Activated CD8-positive, alpha-beta T cell treated with anti-CD3 and anti-CD28 coated beads, Interleukin-2, amount 10 ng/mL, durations not matched to agents 7 days and 5 days (primary cell): ENCODE data around the gene SPRED3. TPM values are rescaled to one million over a fixed set of nuclear protein-coding genes. Genes with fewer than 3 reads are reported as not detected.
A peak's percentile ranks its signal among the peaks of the same experiment; 100 is the strongest.

Experiments used
- ATAC-seq: fragments of 150-1000 bp; cut with Tn5 transposase; one replicate; pipeline ENCODE4 v1.10.0; 2021; ENCODE audit warnings: moderate library complexity
- CTCF ChIA-PET: fragments of 350-600 bp; sonication (Branson Sonifier 250); formaldehyde crosslinking; loops from one replicate; lab custom pipeline; 2021; ENCODE audit warnings: antibody characterized with exemption; lab: Charles Lee
- POLR2A ChIA-PET: fragments of 350-600 bp; sonication (Branson Sonifier 250); formaldehyde crosslinking; loops from one replicate; lab custom pipeline; 2021; ENCODE audit warnings: antibody characterized with exemption; lab: Charles Lee
- DNase-seq: peaks from one replicate; pipeline ENCODE4 v3.0.0-alpha.2; 2020
- H3K27ac Mint-ChIP-seq: one replicate; pipeline ENCODE4 v1.8.0; 2021; ENCODE audit warnings: mild to moderate bottlenecking, mixed read lengths
- H3K27me3 Mint-ChIP-seq: one replicate; pipeline ENCODE4 v1.8.0; 2021; ENCODE audit warnings: low read depth, mixed read lengths
- H3K36me3 Mint-ChIP-seq: one replicate; pipeline ENCODE4 v1.8.0; 2021; ENCODE audit warnings: low read depth, mixed read lengths
- H3K4me1 Mint-ChIP-seq: one replicate; pipeline ENCODE4 v1.8.0; 2021; ENCODE audit warnings: low read depth, mixed read lengths
- H3K4me3 Mint-ChIP-seq: one replicate; pipeline ENCODE4 v1.8.0; 2021; ENCODE audit warnings: mild to moderate bottlenecking, mixed read lengths
- H3K9me3 Mint-ChIP-seq: one replicate; pipeline ENCODE4 v1.8.0; 2022; ENCODE audit warnings: mixed read lengths; ENCODE audit not compliant: insufficient read depth
- total RNA-seq, 2 experiments: library from RNA; stranded (reverse); gene quantifications; one replicate each; pipeline ENCODE4 v1.2.3, GENCODE V29; 2021

SPRED3 gene
- total RNA-seq, 2 experiments from 2014 or later = 0.90 to 1.3 TPM

- Mint-ChIP-seq H3K27ac (no peak overlapping the region), H3K4me3 (no peak overlapping the region), H3K36me3 (peaks cover 2% of the 10 kb centered on the region), H3K4me1 (peaks cover 28% of the 10 kb centered on the region), H3K9me3 (no peaks in the 10 kb centered on the region), H3K27me3 (peaks cover 49% of the 10 kb centered on the region)
- POLR2A ChIA-PET = interaction anchor here (0.6 kb wide), 1 partner anchor 1893 kb away, joined by 4 read pairs; no protein-coding TSS in a partner anchor
- ATAC-seq (no peak), DNase-seq (no peak)
- CTCF ChIA-PET = interaction anchor here (2.7 kb wide), 1 partner anchor 10 kb away, joined by 26 read pairs; the partner anchor contains the start of gene FAM98C
These were observed 4.3 kb downstream of the SPRED3 start for GRCh38 chr19:38392707-38393308.

- peaks cover 20% of the 10 kb centered on the region for H3K4me1 Mint-ChIP-seq
- peak overlapping the region; percentile 66 for H3K4me3 Mint-ChIP-seq
- peaks cover 42% of the 10 kb centered on the region for H3K27me3 Mint-ChIP-seq
- ATAC-seq = peak; percentile 72
- peak overlapping the region; percentile 65 for H3K27ac Mint-ChIP-seq
- CTCF ChIA-PET = interaction anchor here (0.7 to 2.7 kb wide), 3 partner anchors 9 to 167 kb away, joined by 3 to 26 read pairs (median 4); partner anchors contain the start of gene FAM98C
- H3K36me3 Mint-ChIP-seq = no peaks in the 10 kb centered on the region
- no peaks in the 10 kb centered on the region for H3K9me3 Mint-ChIP-seq
- peak; percentile 84 for DNase-seq
- POLR2A ChIA-PET = interaction anchor here (1.0 to 1.9 kb wide), 7 partner anchors 9 to 483 kb away, joined by 3 to 13 read pairs (median 5); partner anchors contain the start of genes PSMD8 and RINL
These were observed 6.0 kb downstream of the SPRED3 start for GRCh38 chr19:38394488-38394887.

DNA sequence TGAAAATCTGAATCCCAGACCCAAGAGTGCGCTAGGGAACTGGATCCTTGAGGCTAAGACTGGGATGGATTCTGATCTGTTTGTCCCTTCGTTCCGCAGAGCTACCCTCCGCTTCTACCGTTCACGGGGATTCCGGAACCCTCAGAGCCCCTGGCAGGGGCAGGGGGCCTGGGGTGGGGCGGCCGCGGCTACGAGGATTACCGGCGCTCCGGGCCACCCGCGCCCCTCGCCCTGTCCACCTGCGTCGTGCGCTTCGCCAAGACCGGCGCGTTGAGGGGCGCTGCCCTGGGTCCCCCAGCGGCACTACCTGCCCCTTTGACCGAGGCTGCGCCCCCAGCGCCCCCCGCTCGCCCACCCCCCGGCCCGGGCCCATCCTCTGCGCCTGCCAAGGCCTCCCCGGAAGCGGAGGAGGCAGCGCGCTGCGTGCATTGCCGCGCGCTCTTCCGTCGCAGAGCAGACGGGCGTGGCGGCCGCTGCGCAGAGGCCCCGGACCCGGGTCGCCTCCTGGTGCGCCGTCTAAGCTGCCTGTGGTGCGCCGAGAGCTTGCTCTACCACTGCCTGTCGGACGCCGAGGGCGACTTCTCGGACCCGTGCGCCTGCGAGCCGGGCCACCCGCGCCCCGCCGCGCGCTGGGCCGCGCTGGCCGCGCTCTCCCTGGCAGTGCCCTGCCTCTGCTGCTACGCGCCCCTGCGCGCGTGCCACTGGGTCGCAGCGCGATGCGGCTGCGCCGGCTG is 7.1 kb downstream of the SPRED3 start:
- Mint-ChIP-seq H3K27ac (peak overlapping the region; percentile 65), H3K9me3 (no peaks in the 10 kb centered on the region), H3K36me3 (no peaks in the 10 kb centered on the region), H3K4me3 (peak overlapping the region; percentile 66), H3K27me3 (peaks cover 38% of the 10 kb centered on the region), H3K4me1 (peaks cover 23% of the 10 kb centered on the region)
- POLR2A ChIA-PET = interaction anchor here (1.0 to 1.9 kb wide), 4 partner anchors 8 to 21 kb away, joined by 3 to 13 read pairs (median 6); partner anchors contain the start of gene PSMD8
- CTCF ChIA-PET = no interaction called here
- peak; percentile 83 for ATAC-seq
- DNase-seq = peak; percentile 55

DNA sequence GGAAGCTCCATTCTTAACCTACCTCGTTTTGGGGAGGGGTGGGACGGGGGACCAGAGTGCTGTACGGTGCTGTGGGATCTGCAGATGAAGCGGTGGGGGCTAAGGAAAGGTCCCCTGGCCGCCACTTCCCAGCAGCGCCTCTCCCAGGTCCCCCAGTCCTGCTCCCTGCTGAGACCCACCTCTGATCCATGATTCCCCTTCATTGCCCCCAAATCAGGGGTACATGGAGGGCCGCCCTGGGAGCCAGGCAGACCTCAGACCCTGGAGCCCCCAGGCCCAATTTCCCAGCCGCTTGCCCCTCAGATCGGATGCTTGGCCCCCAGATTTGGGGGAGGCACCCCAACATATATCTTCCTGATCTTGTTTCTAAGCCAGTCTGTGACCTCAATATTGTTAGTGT is 10.6 kb downstream of the SPRED3 start:
- CTCF ChIA-PET = interaction anchor here (2.0 kb wide), 1 partner anchor 25 kb away, joined by 6 read pairs; the partner anchor contains the start of gene PSMD8
- H3K27me3 Mint-ChIP-seq = peaks cover 13% of the 10 kb centered on the region

GRCh38 chr19:38399537-38399936 is 11.0 kb downstream of the SPRED3 start:
- ChIA-PET CTCF (interaction anchor here (2.0 kb wide), 1 partner anchor 25 kb away, joined by 6 read pairs; the partner anchor contains the start of gene PSMD8), POLR2A (interaction anchor here (0.6 kb wide), 1 partner anchor 495 kb away, joined by 5 read pairs; no protein-coding TSS in a partner anchor)
- ATAC-seq (no peak), DNase-seq (no peak)
- H3K4me3 Mint-ChIP-seq = no peak overlapping the region
- peaks cover 33% of the 10 kb centered on the region for H3K4me1 Mint-ChIP-seq
- peaks cover 12% of the 10 kb centered on the region for H3K27me3 Mint-ChIP-seq
- no peaks in the 10 kb centered on the region for H3K9me3 Mint-ChIP-seq
- H3K36me3 Mint-ChIP-seq = peaks cover 3% of the 10 kb centered on the region
- no peak overlapping the region for H3K27ac Mint-ChIP-seq

More for the DNA sequence above, 10.6 kb downstream of the SPRED3 start:
- Mint-ChIP-seq H3K4me3 (no peak overlapping the region), H3K27ac (no peak overlapping the region), H3K4me1 (peaks cover 34% of the 10 kb centered on the region), H3K36me3 (peaks cover 1% of the 10 kb centered on the region), H3K9me3 (no peaks in the 10 kb centered on the region)
- ATAC-seq (no peak), DNase-seq (no peak)
- POLR2A ChIA-PET = no interaction called here

- Mint-ChIP-seq H3K4me1 (peaks cover 34% of the 10 kb centered on the region), H3K27me3 (peaks cover 8% of the 10 kb centered on the region), H3K27ac (no peak overlapping the region), H3K4me3 (no peak overlapping the region), H3K36me3 (peaks cover 6% of the 10 kb centered on the region), H3K9me3 (no peaks in the 10 kb centered on the region)
- CTCF ChIA-PET = interaction anchor here (2.0 kb wide), 1 partner anchor 26 kb away, joined by 6 read pairs; the partner anchor contains the start of gene PSMD8
- DNase-seq (no peak), ATAC-seq (no peak)
- POLR2A ChIA-PET = interaction anchor here (0.6 kb wide), 1 partner anchor 495 kb away, joined by 5 read pairs; no protein-coding TSS in a partner anchor
These were observed 11.9 kb downstream of the SPRED3 start for GRCh38 chr19:38400361-38400760.

DNA sequence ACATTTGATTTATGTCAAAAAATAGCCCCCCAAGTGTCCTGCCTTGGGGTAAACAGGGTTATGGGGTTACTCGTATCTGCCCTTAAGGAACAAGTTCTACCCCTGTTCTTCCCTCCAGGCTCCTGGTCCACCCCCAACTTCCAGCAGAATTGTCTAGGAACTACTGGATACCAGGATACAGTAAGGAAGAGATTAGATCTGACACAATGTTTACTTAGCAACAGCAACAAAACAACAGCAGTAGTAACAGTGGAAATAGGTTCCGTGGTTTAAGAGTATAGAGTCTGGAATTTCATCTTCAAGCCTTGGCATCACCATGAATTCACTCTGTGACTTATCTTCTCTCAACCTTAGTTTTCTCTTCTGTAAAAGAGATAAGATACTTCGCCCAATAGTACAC is 12.7 kb downstream of the SPRED3 start:
- no peak for DNase-seq
- Mint-ChIP-seq H3K4me3 (no peak overlapping the region), H3K4me1 (peaks cover 33% of the 10 kb centered on the region), H3K9me3 (no peaks in the 10 kb centered on the region), H3K27me3 (peaks cover 8% of the 10 kb centered on the region), H3K27ac (no peak overlapping the region), H3K36me3 (peaks cover 7% of the 10 kb centered on the region)
- ChIA-PET CTCF (interaction anchor here (2.0 kb wide), 1 partner anchor 27 kb away, joined by 6 read pairs; the partner anchor contains the start of gene PSMD8), POLR2A (no interaction called here)
- ATAC-seq = no peak

GRCh38 chr19:38402623-38402966 is 14.1 kb downstream of the SPRED3 start:
- peaks cover 5% of the 10 kb centered on the region for H3K27me3 Mint-ChIP-seq
- peak; percentile 2 for ATAC-seq
- DNase-seq = no peak
- H3K27ac Mint-ChIP-seq = peak overlapping the region; percentile 93
- H3K4me1 Mint-ChIP-seq = peaks cover 26% of the 10 kb centered on the region
- H3K4me3 Mint-ChIP-seq = peak overlapping the region; percentile 84
- POLR2A ChIA-PET = interaction anchor here (0.5 to 2.0 kb wide), 7 partner anchors 15 to 496 kb away, joined by 3 to 10 read pairs (median 4); partner anchors contain the start of genes GGN, HNRNPL, PSMD8 and SIPA1L3
- peaks cover 11% of the 10 kb centered on the region for H3K36me3 Mint-ChIP-seq
- no peaks in the 10 kb centered on the region for H3K9me3 Mint-ChIP-seq
- CTCF ChIA-PET = interaction anchor here (0.6 to 2.5 kb wide), 67 partner anchors 9 to 557 kb away, joined by 3 to 57 read pairs (median 4); partner anchors contain the start of genes ACTN4, CATSPERG, EIF3K and GGN

DNA sequence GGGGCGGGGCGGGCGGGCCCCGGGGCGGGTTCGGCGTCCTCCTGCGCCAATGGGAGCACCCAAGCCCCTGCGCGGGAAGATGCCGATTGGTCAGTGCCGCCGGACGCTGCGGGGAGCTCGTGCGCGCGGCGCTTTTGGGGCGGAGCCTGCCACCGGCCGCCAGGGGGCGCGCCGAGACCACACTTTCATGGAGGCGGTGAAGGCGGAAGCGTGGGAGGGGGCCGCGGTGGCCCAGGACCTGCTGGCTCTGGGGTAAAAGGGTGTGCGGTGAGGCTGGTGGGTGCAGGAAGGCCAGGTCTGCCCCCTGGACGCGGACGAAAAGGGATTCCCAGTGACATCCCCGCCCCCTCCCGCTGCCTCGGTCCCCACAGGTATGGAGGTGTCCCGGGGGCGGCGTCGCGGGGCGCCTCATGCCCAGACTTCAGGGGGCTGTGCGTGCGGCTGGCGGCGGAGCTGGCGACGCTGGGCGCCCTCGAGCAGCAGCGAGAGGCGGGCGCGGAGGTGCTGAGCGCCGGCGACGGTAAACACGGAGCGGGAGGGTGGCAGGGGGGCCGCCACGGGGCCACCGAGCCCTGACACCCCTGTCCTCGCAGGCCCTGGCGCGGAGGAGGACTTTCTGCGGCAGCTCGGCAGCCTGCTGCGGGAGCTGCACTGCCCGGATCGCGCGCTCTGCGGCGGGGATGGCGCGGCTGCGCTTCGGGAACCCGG is 14.6 kb downstream of the SPRED3 start, which contains the start of gene FAM98C:
TSS of gene FAM98C (plus strand) at position 127 of the 708 bp plus-strand sequence. CDS start at position 188, 61 bp downstream.
- POLR2A ChIA-PET = interaction anchor here (0.5 to 2.0 kb wide), 8 partner anchors 8 to 496 kb away, joined by 3 to 10 read pairs (median 4); partner anchors contain the start of genes GGN, HNRNPL, PSMD8 and SIPA1L3
- Mint-ChIP-seq H3K4me1 (peaks cover 26% of the 10 kb centered on the region), H3K4me3 (peak within 1 kb of the TSS; percentile 84), H3K27me3 (peaks cover 5% of the 10 kb centered on the region), H3K9me3 (no peaks in the 10 kb centered on the region), H3K27ac (peak within 1 kb of the TSS; percentile 93), H3K36me3 (peaks cover 11% of the 10 kb centered on the region)
- CTCF ChIA-PET = interaction anchor here (0.6 to 2.5 kb wide), 69 partner anchors 9 to 556 kb away, joined by 3 to 57 read pairs (median 4); partner anchors contain the start of genes ACTN4, CATSPERG, EIF3K and GGN
- ATAC-seq = peak; percentile 99
- DNase-seq = peak; percentile 96

DNA sequence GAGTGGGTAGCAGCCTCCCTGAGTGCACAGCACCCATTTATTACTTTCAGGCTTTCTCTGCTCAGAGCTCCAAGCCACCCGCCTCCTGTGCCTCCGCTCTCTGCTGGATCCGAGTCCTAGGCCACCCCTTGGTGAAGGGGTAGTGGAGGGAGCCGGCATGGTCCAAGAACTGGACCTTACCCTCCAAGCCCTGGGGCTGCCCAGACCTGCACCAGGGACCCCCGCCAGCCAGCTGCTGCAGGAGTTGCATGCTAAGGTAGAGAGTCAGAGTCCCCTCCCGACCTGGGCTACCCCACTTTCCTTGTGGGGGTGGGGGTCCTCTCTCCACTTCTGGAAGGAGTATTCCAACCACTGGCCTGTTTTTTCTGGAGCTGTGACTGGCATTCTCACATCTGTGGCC is 16.4 kb downstream of the SPRED3 start:
- ChIA-PET CTCF (interaction anchor here (1.4 to 2.1 kb wide), 2 partner anchors 111 to 528 kb away, joined by 3 to 5 read pairs; no protein-coding TSS in a partner anchor), POLR2A (no interaction called here)
- peaks cover 26% of the 10 kb centered on the region for H3K4me1 Mint-ChIP-seq
- H3K36me3 Mint-ChIP-seq = peaks cover 17% of the 10 kb centered on the region
- peak overlapping the region; percentile 20 for H3K27ac Mint-ChIP-seq
- ATAC-seq = no peak
- H3K4me3 Mint-ChIP-seq = peak overlapping the region; percentile 84
- DNase-seq = no peak
- no peaks in the 10 kb centered on the region for H3K9me3 Mint-ChIP-seq
- H3K27me3 Mint-ChIP-seq = peaks cover 3% of the 10 kb centered on the region
